Motor neuron (in vitro differentiated cells): Measurements from ENCODE around the gene SSTR5. TPM values are rescaled to one million over a fixed set of nuclear protein-coding genes. Genes with fewer than 3 reads are reported as not detected.

Experiments used
- ATAC-seq, 8 experiments: fragments of 200-7000 bp; cut with Tn5 transposase; replicated peaks in 6 of 8; 2 replicates each; pipeline ENCODE4 v1.8.0; 2021; ENCODE audit warnings: mild to moderate bottlenecking in 8 of 8, moderate library complexity in 8 of 8
- H3K27ac ChIP-seq, 2 donors: fragments of 250-450 bp; sonication (Bioruptor Pico); 2 replicates each; pipeline ENCODE4 v1.9.0; 2021; ENCODE audit warnings: antibody characterized with exemption in 2 of 2, mild to moderate bottlenecking in 2 of 2, moderate library complexity in 1 of 2
- H3K4me1 ChIP-seq, 2 donors: fragments of 250-450 bp; sonication (Bioruptor Pico); replicated peaks in 1 of 2; 2 replicates each; pipeline ENCODE4 v1.6.1; 2021; ENCODE audit warnings: antibody characterized with exemption in 2 of 2, mild to moderate bottlenecking in 2 of 2, moderate library complexity in 1 of 2
- H3K4me3 ChIP-seq, 5 donors: fragments of 250-450 bp; sonication (Bioruptor Pico); 2 replicates each; pipeline ENCODE4 v1.9.0; 2021; ENCODE audit warnings: antibody characterized with exemption in 5 of 5, mild to moderate bottlenecking in 5 of 5, moderate library complexity in 4 of 5
- WGBS, 10 experiments: fragments of 450-650 bp; shearing (Covaris generic); methylation state at CpG; one replicate each; pipeline ENCODE4 v1.0.0; 2022; 5-methylcytosine and 5-hydroxymethylcytosine counted together
- in situ Hi-C, 9 experiments: fragments of 400-800 bp; cut with MboI; loops; one replicate each; pipeline ENCODE4 v1.15.0; 2021; ENCODE audit warnings: low sequenced_read_pairs in 9 of 9, low pct_unique_long_range_greater_than_20kb in 2 of 9; ENCODE audit not compliant: unreplicated experiment in 9 of 9
- total RNA-seq, 8 experiments: library from RNA; unstranded; fragments of 300-600 nt; gene quantifications; 2 replicates each; pipeline versions ENCODE4 v1.2.3 to v1.2.4, GENCODE V29; 2022

SSTR5 gene
- total RNA-seq, 8 experiments from 2014 or later: 0.47 to 0.52 TPM; not detected in 6

- in situ Hi-C loops: no loop called here
- Histone ChIP-seq H3K27ac (no peak overlapping the region), H3K4me3 (no peak overlapping the region), H3K4me1 (peaks cover 30 to 34% of the 10 kb centered on the region in 2 donors)
- no peak for ATAC-seq
- WGBS, 10 experiments: 38 to 100% methylated on average over 1 to 3 of the region's 8 CpGs; no CpG with 5 or more reads in 8 of the 10 experiments
These were observed 57.8 kb downstream of the SSTR5 start for GRCh38 chr16:1130382-1130781.

Other genes with a start within 250 kb of the SSTR5 start
- 10 to 100 TPM in 3 of 8 experiments, 1 to 10 TPM in 5; 5.1 to 20.0 (median 9.2) TPM for gene LMF1, start 101.8 kb upstream of the SSTR5 start, total RNA-seq
- 10 to 100 TPM in 2 of 8 experiments, 1 to 10 TPM in 3, under 1 TPM in 3; 0.51 to 16.3 (median 4.2) TPM for gene SOX8, start 91.0 kb upstream of the SSTR5 start, total RNA-seq
- gene C1QTNF8, start 23.5 kb downstream of the SSTR5 start, total RNA-seq: under 1 TPM in 2 of 8 experiments, not detected in 6; 0.08 to 0.28 TPM
- gene CACNA1H, start 80.4 kb downstream of the SSTR5 start, total RNA-seq: 10 to 100 TPM in 5 of 8 experiments, under 1 TPM in 2, not detected in 1; 0.36 to 30.6 (median 20.9) TPM
- gene TPSG1, start 152.5 kb downstream of the SSTR5 start, total RNA-seq: 1 to 10 TPM in 1 of 8 experiments, under 1 TPM in 2, not detected in 5; 0.11 to 1.1 (median 0.52) TPM
- under 1 TPM in 3 of 8 experiments, not detected in 5; 0.25 to 0.62 (median 0.51) TPM for gene TPSB2, start 157.4 kb downstream of the SSTR5 start, total RNA-seq
- under 1 TPM in 4 of 8 experiments, not detected in 4; 0.31 to 0.81 (median 0.46) TPM for gene TPSAB1, start 168.0 kb downstream of the SSTR5 start, total RNA-seq
- under 1 TPM in 3 of 8 experiments, not detected in 5; 0.14 to 0.28 (median 0.24) TPM for gene TPSD1, start 183.3 kb downstream of the SSTR5 start, total RNA-seq
- 100 to 1,000 TPM in 3 of 8 experiments, 10 to 100 TPM in 5; 34.9 to 122 (median 59.1) TPM for gene UBE2I, start 236.9 kb downstream of the SSTR5 start, total RNA-seq